NCI-H1930 (cell line): ENCODE data around the gene FAM53B.

Experiments used
- DNase-seq, 2 experiments: peaks; one replicate each; lab custom pipeline; 2025; lab: John Stamatoyannopoulos, UW

Gene FAM53B

DNA sequence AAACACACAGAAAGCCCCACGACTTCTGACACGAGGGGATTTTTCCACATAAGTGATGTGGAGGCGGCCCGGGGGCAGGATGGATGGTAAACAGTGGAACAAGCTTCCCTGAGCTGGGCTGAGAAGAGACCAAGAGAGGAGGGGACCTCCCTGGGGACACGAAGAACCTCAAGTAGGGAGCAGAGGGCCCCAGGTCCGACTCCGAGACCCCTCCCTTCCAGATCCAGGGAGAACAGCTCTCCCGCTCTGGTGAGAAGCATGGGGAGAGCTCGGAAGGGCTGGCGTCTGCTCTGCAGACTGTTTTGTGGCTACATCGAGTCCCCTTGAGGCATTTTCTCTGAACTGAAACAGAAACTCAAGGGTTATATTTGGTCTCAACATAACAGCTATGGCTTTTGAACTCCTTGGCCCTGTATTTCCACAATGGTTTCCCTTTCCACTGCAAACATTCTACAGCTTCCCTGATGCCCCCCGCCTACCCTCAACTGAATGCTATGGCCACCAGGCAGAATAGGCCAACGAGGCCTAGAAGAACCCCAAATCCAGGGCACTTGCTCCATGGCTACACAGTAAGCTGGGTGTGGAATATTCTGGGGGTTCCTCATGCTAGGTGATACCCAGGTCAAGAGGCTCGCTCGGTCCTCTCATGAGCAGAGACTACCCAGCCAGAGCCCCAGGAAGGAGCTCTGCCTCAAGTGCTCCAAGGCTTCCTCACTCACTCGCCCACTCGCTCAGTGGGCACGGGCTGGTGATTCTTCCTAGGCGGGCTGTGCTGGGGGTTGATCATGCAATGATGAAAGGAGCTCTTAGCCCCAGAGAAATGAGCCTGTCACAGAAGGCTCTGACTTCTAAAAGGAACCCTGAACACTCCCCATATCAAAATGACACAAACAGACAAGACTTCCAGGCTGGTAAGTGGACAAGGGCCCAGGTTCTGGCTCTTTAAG is 47.5 kb downstream of the FAM53B start:
- no peak for DNase-seq

GRCh38 chr10:124695259-124695658 is 48.9 kb downstream of the FAM53B start:
- no peak for DNase-seq

- DNase-seq: no peak
These were observed 49.5 kb downstream of the FAM53B start for GRCh38 chr10:124694481-124695220.

GRCh38 chr10:124693801-124694416 is 50.3 kb downstream of the FAM53B start:
- DNase-seq: no peak

DNA sequence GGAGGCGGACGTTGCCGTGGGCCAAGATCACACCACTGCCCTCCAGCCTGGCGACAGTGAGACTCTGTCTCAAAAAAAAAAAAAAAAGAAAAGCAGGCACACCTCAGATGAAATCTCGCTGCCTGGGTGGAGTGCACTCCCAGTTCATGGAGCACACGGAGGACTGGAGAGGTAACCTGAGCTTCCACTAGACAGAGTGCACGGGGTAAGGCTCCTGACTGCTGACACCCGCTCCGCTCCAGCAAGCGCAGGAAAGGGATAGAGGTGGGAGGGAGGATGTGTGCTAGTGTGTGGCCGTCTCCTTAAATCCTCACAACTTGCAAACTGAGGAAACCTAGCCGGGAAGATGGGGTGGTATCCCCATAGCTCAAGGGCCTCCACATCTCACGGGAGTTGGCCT is 50.8 kb downstream of the FAM53B start:
- no peak for DNase-seq

- DNase-seq: no peak
These were observed 52.1 kb downstream of the FAM53B start for GRCh38 chr10:124692100-124692446.

DNA sequence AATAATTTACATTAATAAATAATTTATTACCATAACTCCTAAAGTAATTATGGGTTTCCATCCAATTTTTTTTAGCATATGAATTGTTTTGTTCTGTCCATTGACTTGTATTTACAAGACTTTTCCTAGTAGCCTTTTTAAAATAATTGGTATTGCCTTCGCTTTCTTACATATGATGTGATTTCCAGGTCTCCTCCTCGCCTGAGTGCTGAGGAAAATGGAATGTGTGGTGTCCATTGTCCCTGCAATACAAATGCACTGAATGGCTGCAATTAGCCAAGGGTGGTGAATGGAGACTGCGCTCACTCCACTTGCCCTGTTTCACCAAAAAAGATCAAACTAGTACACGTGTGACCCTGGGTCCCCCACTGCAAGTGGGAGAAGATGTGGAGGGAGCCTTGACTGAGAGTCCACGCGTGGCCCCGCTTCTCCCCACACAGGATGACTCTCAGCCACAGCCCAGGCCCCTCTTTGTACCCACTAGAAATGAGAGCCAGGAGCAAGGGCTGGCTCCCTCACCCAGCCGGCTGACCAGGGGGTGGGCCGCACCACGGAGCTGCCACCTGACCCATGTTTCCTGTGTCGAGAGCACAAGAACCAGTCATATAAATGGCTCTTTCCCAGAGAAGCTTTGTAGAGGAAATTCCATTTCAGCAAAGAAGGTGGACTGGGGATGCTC is 52.6 kb downstream of the FAM53B start:
- DNase-seq: peak in 1 of 2 experiments; percentile 14

GRCh38 chr10:124691002-124691401 is 53.2 kb downstream of the FAM53B start:
- DNase-seq: no peak

- no peak for DNase-seq
These were observed 54.2 kb downstream of the FAM53B start for GRCh38 chr10:124689911-124690498.

- no peak for DNase-seq
These were observed 55.1 kb downstream of the FAM53B start for GRCh38 chr10:124688889-124689670.

- DNase-seq: no peak
These were observed 55.8 kb downstream of the FAM53B start for GRCh38 chr10:124688386-124688785.

- DNase-seq: no peak
These were observed 57.3 kb downstream of the FAM53B start for GRCh38 chr10:124686707-124687376.

- DNase-seq: no peak
These were observed 58.9 kb downstream of the FAM53B start for GRCh38 chr10:124685261-124685660.

DNA sequence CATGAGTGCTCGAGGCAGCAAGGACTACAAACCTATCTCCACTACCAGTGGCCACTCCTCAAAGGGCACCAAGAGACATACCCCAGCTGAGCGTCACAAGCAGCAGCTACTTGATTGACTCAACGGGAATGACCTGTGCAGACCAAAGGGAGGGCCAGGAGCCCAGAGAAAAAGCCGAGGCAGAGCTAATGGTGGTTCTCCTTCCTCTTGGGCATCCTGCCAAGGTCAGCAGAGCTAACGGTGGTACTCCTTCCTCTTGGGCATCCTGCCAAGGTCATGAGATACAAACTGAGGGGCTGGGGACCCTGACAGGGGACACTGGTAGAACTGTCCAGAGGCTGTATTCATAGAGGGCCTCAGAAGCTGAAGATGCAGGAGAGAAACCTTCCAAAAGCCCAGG is 60.4 kb downstream of the FAM53B start:
- DNase-seq: no peak

- DNase-seq: no peak
These were observed 62.3 kb downstream of the FAM53B start for GRCh38 chr10:124681626-124682552.

GRCh38 chr10:124681091-124681490 is 63.1 kb downstream of the FAM53B start:
- no peak for DNase-seq

DNA sequence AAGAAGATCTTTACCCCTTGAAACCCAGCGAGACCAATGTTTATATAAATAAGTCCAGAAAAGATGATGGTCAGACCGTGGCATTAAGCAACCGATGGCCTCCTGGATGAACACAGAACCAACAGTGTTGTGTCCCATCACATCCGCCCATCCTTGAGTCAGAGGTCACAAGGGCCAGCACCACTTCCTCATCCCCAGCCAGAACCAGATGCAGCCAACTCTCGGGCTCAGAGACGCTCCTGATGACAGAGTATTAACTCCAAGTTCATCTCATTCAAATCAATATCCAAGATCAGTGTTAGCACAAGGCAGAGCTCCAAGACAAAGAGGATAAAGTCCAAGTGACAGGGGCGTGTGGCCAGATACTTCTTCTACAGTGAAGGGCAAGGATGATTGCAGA is 63.5 kb downstream of the FAM53B start:
- no peak for DNase-seq

GRCh38 chr10:124679401-124679800 is 64.8 kb downstream of the FAM53B start:
- no peak for DNase-seq

DNA sequence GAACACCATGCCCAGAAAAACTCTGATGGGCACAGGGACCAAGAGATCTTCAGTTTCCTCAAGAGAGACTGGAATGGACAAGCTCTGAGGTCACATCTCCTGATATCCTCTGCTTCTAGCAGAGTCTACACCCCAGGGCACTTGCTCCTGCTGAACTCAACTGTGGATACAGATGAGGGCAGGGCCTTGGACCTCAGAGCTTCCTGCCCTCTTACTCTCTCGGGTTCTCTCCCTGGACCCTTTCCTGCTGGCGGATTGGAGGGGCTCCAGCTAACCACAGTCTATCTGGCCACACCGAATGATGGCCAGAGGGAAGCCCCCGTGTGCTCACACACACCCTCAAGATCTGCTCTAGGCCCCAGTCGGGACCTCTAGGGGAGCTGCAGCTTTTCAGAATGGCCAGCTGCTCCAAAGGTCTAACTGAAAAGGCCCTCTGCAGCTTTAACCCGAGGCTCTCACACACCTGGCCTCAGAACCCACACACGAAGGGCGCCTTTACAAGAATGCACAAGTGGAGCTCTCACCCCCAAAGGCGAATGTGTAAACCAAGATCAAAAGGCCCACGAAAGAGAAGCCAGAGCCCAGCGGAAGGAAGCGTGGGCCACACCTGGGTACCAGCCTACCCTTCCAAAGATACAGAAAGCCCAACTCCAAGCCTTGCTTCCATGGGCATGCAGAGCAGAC is 65.5 kb downstream of the FAM53B start:
- no peak for DNase-seq
